Measurements from ENCODE around the gene GBP3.
"Not testable (repeated sequence)": the region's sequence is repeated elsewhere in the genome, so short reads cannot be mapped to it uniquely, and the experiment has no call there.

GBP3 gene

GRCh38 chr1:89040315-89040626 lies 17.6 kb upstream of the GBP3 start:
- no peak for DNase-seq (ENCODE audit: low read depth, low spot score)

DNA sequence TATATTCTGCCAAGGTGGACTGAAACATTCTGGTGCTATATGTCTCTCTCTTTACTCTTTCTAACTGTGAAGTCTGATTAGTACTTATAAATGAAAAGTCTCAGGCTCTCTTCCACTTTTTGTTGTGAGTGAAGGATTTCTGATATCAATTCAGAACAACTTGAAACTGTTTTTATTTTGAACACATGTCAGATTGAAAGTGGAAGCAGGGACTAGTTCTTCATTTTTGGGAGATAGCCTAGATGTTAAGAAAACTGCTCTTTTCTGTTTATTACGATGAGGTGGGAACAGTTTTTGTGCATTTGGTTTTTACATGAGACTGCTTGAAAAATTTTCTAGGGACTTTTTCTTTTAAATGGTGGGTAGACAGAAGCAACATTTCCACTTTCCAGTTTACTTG lies 14.5 kb upstream of the GBP3 start:
- no peak for DNase-seq (ENCODE audit: low read depth, low spot score)

DNA sequence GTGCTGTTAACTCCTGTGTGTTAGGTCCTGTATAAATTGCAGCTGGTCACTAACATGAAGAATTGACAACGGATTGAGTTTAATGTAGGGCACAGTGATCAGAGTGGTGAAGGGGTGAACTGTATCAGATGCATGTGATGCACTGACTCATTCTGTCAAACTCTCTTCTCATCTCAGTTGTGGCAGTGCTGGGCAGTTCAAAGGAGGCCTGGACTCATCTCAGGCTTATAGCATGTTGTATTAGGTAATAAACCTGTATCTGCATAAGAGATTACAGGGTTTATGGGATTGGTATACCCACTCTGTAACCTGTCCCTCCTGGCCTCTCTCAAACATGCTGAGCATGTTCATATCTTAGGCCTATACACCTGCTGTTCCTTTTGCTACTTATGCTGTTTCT lies 12.4 kb upstream of the GBP3 start:
- DNase-seq (ENCODE audit: low read depth, low spot score), result no peak

DNA sequence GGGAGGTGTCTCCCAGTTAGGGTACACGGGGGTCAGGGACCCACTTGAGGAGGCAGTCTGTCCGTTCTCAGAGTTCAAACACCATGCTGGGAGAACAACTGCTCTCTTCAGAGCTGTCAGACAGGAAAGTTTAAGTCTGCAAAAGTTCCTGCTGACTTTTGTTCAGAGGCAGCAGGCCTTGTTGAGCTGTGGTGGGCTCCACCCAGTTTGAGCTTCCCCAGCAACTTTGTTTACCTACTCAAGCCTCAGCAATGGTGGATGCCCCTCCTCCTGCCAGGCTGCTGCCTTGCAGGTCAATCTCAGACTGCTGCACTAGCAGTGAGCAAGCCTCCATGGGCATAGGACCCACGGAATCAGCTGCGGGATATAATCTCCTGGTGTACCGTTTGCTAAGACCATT lies 11.3 kb upstream of the GBP3 start:
- not testable (repeated sequence) for DNase-seq (ENCODE audit: low read depth, low spot score)

DNA sequence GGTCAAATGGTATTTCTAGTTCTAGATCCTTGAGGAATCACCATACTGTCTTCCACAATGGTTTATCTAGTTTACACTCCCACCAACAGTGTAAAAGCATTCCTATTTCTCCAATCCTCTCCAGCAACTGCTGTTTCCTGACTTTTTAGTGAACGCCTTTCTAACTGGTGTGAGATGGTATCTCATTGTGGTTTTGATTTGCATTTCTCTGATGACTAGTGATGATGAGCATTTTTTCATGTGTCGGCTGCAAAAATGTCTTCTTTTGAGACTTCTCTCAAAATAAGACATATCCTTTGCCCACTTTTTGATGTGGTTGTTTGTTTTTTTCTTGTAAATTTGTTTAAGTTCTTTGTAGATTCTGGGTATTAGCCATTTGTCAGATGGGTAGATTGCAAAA lies 6.4 kb upstream of the GBP3 start:
- not testable (repeated sequence) for DNase-seq (ENCODE audit: low read depth, low spot score)

GRCh38 chr1:89025928-89026327 lies 3.3 kb upstream of the GBP3 start:
- no peak for DNase-seq (ENCODE audit: low read depth, low spot score)

DNA sequence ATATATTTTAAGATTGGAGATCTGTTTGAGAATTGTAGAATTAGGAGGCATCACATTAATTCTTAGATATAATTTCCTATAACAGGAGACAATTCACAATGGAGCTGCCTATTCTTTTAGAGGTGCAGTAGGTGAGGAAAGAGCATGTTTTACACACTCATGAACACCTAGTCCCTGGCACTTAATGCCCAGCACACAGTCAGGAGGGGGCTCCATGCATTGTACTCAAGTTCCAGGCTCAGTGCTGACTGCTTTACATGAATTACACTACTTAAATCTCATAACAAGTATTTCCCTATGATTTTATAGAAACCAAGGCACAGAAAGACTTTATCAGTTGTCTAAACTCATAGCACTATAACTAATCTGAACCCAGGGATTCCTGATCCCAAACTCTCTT lies 360 bp upstream of the GBP3 start:
- DNase-seq (ENCODE audit: low read depth, low spot score), result no peak

- not testable (repeated sequence) for DNase-seq (ENCODE audit: low read depth, low spot score)
These were observed 4.3 kb downstream of the GBP3 start for GRCh38 chr1:89018318-89018717.

DNA sequence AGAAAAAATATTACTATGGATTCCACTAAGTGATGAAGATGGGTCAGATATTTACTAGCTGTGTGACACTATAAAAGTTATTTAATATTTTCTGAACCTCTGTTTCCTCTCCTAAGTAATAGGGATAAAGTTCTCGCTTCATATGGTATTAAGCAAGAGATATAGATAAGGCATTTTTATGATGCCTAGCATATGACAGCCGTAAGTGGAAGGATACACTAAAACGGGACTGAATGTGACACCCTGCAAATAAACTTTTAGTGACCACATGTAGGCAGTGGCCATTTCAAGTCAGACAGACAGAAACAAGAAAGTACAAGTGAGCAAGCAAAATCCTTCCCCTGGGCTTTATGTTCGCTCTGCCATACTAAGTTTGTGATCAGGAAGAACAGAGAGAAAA lies 14.2 kb downstream of the GBP3 start:
- DNase-seq (ENCODE audit: low read depth, low spot score), result no peak

GRCh38 chr1:89005286-89006151 lies 17.1 kb downstream of the GBP3 start:
- no peak for DNase-seq (ENCODE audit: low read depth, low spot score)

DNA sequence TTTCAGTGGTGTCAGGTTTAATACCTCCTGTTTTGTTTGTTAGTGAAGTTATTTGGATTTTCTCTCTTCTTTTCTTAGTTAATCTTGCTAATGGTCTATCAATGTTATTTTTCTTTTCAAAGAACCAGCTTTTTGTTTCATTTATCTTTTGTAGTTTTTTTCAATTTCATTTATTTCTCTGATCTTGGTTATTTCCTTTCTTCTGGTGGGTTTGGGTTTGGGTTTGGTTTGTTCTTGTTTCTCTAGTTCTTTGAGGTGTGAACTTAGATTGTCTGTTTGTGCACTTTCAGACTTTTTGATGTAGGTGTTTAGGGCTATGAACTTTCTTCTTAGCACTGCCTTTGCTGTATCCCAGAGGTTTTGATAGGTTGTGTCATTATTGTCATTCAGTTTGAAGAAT lies 20.5 kb downstream of the GBP3 start:
- not testable (repeated sequence) for DNase-seq (ENCODE audit: low read depth, low spot score)

DNA sequence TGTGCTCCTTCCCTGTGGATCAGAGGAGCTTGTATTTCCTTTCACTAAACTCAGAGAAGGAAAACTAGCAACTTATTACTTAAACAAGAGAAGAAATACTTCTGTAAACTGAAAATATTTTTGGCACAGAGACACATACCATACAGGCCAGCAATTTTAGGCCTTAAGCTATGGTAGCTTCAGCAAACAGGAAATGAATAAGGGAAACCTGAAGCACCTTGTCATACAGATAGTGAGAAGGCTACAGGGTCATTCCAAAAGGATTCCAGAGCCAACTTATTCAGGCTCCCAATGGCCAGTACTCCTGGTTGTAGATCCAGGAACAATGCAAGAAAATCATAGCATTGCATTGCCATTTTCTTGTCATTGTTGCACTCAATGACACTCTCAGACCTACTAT lies 21.2 kb downstream of the GBP3 start:
- DNase-seq (ENCODE audit: low read depth, low spot score), result no peak

DNA sequence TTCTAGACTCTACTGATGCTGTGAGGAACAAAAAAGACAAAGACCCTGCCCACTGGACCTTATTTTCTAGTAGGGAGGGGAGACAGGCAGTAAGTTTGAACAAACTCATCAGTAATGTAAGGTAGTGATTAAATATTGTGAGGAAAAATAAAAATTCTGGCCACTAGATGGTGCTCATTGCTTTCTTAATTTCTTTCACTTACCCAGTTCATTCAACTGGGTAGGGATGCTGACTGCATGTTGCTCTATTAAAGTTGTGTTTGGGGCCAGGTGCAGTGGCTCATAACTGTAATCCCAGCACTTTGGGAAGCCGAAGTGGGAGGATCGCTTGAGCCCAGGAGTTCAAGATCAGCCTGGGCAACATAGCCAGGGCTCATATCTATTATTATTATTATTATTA lies 23.9 kb downstream of the GBP3 start:
- no peak for DNase-seq (ENCODE audit: low read depth, low spot score)

- DNase-seq (ENCODE audit: low read depth, low spot score), result no peak
These were observed 32.2 kb downstream of the GBP3 start for GRCh38 chr1:88990426-88990825.

- DNase-seq (ENCODE audit: low read depth, low spot score), result no peak
These were observed 37.0 kb downstream of the GBP3 start for GRCh38 chr1:88985692-88986091.

- no peak for DNase-seq (ENCODE audit: low read depth, low spot score)
These were observed 37.6 kb downstream of the GBP3 start for GRCh38 chr1:88985032-88985431.

DNA sequence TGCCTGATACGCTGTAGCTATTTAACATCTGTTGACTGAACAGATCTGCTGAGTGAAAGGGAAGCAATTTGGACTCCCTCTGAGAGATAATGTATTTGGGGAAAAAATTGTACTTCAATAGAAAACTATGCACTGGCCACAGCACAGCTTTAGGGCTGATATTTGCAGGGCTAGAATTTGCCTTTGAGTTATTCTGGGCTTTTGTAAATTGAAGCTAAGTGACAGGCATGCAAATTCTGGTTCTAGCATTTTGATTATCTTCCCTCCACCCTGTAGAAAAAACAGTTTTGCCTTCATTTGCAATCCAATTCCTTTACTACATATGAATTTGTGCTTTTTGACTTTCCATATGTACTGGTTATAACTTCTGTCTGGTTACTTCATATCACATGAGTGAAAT lies 38.1 kb downstream of the GBP3 start:
- DNase-seq (ENCODE audit: low read depth, low spot score), result no peak

DNA sequence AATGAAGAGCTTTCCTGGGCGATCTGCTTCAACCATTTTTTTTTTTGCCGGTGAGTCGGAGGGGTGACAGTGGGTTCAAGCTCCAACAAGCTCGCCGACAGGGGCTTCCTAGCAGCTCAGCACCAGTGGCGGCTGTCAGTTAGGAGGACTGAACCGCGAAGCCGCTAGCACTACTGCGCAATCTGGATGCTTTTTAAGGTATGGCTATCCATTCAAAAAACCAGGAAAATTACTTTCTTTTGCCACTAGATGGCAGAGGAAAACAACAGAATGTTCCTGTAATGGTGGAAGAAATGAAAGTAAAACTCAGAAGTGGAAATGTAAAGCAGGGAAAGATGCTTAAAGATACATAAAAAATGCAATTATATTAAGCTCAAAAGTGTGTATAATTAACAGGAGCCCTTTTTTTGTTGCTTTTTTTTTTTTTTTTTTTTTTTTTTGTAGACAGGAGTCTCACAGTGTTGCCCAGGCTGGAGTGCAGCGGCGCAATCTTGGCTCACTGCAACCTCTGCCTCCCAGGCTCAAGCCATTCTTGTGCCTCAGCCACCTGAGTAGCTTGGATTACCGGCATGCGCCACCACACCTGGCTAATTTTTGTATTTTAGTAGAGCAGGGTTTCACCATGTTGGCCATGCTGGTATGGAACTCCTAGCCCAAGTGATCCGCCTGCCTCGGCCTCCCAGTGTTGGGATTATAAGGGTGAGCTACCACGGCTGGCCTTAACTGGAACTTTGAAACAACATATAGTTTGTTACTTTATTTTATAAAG lies 38.7 kb downstream of the GBP3 start:
- peak; percentile 36 for DNase-seq (ENCODE audit: low read depth, low spot score)

GRCh38 chr1:88982055-88982454 lies 40.6 kb downstream of the GBP3 start:
- DNase-seq (ENCODE audit: low read depth, low spot score), result no peak

DNA sequence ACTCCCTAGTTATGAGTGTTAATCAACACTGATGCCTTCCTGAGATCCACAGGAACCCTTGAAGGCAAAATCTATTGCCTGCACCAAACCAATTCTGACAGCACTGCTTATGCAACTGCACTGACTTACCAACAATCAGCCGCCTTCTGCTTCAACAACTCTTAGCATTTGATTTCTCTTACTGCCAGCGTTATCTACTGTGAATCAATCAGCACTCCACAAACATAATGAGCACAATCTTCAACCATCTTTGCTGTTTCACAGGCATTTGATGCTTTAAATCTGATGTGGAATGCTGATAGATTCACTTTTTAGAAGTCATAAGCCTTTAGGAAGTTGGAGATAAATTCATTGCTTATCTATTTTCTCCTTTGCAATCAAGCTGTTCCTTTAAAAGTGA lies 41.2 kb downstream of the GBP3 start:
- not testable (repeated sequence) for DNase-seq (ENCODE audit: low read depth, low spot score)

DNA sequence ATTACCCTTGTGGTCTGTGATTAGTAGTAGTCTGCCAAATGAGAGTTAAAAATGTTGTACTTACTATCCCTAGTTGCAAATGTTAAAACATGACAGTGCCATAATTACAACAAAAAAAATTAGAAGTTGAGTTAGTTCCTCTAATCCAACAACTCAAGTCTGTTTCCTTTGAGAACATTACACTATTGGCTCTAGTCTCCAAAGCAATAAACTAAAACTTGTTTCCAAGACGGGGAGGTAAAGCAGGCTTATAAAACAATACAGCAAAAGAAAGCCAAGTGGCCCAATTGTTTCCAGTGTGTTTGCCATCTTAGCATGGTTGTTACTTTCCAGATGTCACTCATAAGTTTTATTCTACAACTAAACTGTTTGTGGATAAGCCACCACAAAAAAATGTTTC lies 41.8 kb downstream of the GBP3 start:
- DNase-seq (ENCODE audit: low read depth, low spot score), result no peak

GRCh38 chr1:88979749-88980116 lies 42.9 kb downstream of the GBP3 start:
- DNase-seq (ENCODE audit: low read depth, low spot score), result no peak

DNA sequence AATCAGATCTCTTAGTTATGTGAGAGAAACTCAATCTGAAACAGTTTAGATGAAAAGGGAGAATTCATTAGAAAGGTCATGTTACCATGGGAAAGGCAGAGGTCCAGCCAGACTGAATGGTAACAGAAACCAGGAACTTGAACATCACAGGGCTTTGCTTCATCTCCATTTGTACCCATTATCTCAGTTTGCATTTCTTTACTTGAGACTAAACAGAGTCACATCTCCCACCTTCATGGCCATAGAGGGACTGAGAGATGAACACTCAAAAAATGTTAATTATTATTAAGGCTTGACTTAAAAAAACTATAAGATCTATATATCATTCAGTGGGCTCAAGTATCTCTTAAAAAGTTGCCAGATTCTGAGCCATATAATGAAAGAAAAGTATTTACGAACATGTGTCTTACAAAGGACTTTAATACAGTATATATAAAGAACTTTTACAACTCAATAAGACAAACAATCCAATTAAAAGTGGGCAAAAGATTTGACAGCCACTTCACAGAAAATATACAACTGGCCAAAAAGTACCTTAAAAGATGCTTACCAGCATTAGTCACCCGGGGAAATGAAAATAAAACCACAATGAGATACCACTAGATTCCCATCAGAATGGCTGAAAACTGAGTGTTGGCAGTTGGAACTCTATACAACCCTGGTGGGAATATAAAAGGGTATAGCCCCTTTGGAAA lies 43.5 kb downstream of the GBP3 start:
- DNase-seq (ENCODE audit: low read depth, low spot score), result no peak

Measured in ELF-1 (cell line).